Smooth muscle cell (in vitro differentiated cells): ENCODE data around the gene PSMD9. TPM values are rescaled to one million over a fixed set of nuclear protein-coding genes. Genes with fewer than 3 reads are reported as not detected.
A peak's percentile ranks its signal among the peaks of the same experiment; 100 is the strongest.

Source experiments
- DNase-seq: peaks from one replicate; lab custom pipeline; 2025; ENCODE audit not compliant: unreplicated experiment; lab: John Stamatoyannopoulos, UW
- H2AFZ ChIP-seq: fragments of 200-600 bp; sonication (generic); 2 replicates; pipeline ENCODE4 v1.6.0; 2016; ENCODE audit warnings: antibody characterized with exemption, low read depth, mild to moderate bottlenecking
- H3F3A ChIP-seq: fragments of 200-600 bp; sonication (generic); 2 replicates; pipeline ENCODE4 v1.6.0; 2017; ENCODE audit warnings: antibody characterized with exemption, low read depth
- H3K27ac ChIP-seq: fragments of 200-600 bp; sonication (generic); 2 replicates; pipeline ENCODE4 v1.5.1; 2016; ENCODE audit warnings: low read depth, mild to moderate bottlenecking
- H3K27me3 ChIP-seq: fragments of 200-600 bp; sonication (generic); 2 replicates; pipeline ENCODE4 v1.6.1; 2016; ENCODE audit warnings: low read depth, mild to moderate bottlenecking
- H3K36me3 ChIP-seq: fragments of 200-600 bp; sonication (generic); 2 replicates; pipeline ENCODE4 v1.5.1; 2016; ENCODE audit warnings: low read depth
- H3K4me1 ChIP-seq: fragments of 200-600 bp; sonication (generic); 2 replicates; pipeline ENCODE4 v1.5.1; 2016; ENCODE audit warnings: low read depth
- H3K4me2 ChIP-seq: fragments of 200-600 bp; sonication (generic); 2 replicates; pipeline ENCODE4 v1.6.0; 2016; ENCODE audit warnings: mild to moderate bottlenecking
- H3K4me3 ChIP-seq: fragments of 200-600 bp; sonication (generic); 2 replicates; pipeline ENCODE4 v1.5.1; 2016; ENCODE audit warnings: mild to moderate bottlenecking
- H3K79me2 ChIP-seq: fragments of 200-600 bp; sonication (generic); 2 replicates; pipeline ENCODE4 v1.6.0; 2016; ENCODE audit warnings: low read depth, mild to moderate bottlenecking
- H3K9ac ChIP-seq: fragments of 200-600 bp; sonication (generic); 2 replicates; pipeline ENCODE4 v1.6.0; 2016; ENCODE audit warnings: low read depth
- H3K9me3 ChIP-seq: fragments of 200-600 bp; sonication (generic); replicated peaks from 2 replicates; pipeline ENCODE4 v1.5.1; 2016; ENCODE audit warnings: low read depth
- H4K20me1 ChIP-seq: fragments of 200-600 bp; sonication (generic); 2 replicates; pipeline ENCODE4 v1.6.0; 2016; ENCODE audit warnings: low read depth
- CTCF ChIP-seq: fragments of 200-600 bp; sonication (generic); IDR thresholded peaks from 2 replicates; pipeline ENCODE4 v1.5.1; 2017; ENCODE audit warnings: borderline replicate concordance, mild to moderate bottlenecking, antibody characterized with exemption; ENCODE audit not compliant: insufficient read depth, poor library complexity, severe bottlenecking
- WGBS: methylation state at CpG from one replicate; pipeline ENCODE4 v1.1.7; 2016; ENCODE audit warnings: low lambda C conversion rate; 5-methylcytosine and 5-hydroxymethylcytosine counted together
- polyA plus RNA-seq: library from polyadenylated mRNA; unstranded; fragments of >200 nt; fragmentation: Nextera tagmentation; extraction: Ambion mirVana; gene quantifications from 2 replicates; pipeline ENCODE4 v1.2.1, GENCODE V29; 2016
- total RNA-seq: library from RNA; depleted of rRNA; stranded (reverse); fragments of >200 nt; gene quantifications from 2 replicates; pipeline ENCODE4 v1.2.3, GENCODE V29; 2014

The PSMD9 gene
- total and polyA plus RNA-seq, 2 experiments from 2014 or later: 33.9 to 87.7 TPM

GRCh38 chr12:121933522-121934308 lies 45.1 kb downstream of the PSMD9 start:
- no peaks in the 10 kb centered on the region for H3K9me3 ChIP-seq
- no peaks in the 10 kb centered on the region for H3F3A ChIP-seq
- peaks cover 9% of the 10 kb centered on the region for H3K4me1 ChIP-seq
- H2AFZ ChIP-seq: no peak overlapping the region
- WGBS: 66% methylated on average over 17 of the region's 17 CpGs
- no peaks in the 10 kb centered on the region for H3K27me3 ChIP-seq
- TF ChIP-seq CTCF: no peak
- DNase-seq: no peak
- no peaks in the 10 kb centered on the region for H3K36me3 ChIP-seq
- H4K20me1 ChIP-seq: no peaks in the 10 kb centered on the region
- no peaks in the 10 kb centered on the region for H3K79me2 ChIP-seq
- H3K9ac ChIP-seq: no peak overlapping the region
- peak overlapping the region; percentile 44 for H3K4me2 ChIP-seq
- H3K4me3 ChIP-seq: no peak overlapping the region
- peak overlapping the region; percentile 26 for H3K27ac ChIP-seq

GRCh38 chr12:121934309-121934664 lies 45.7 kb downstream of the PSMD9 start:
- no peak for DNase-seq
- WGBS: 86% methylated on average over 2 of the region's 2 CpGs

GRCh38 chr12:121937654-121938053 lies 49.1 kb downstream of the PSMD9 start:
- Histone ChIP-seq H3K9me3 (no peaks in the 10 kb centered on the region), H4K20me1 (no peaks in the 10 kb centered on the region), H3K27me3 (no peaks in the 10 kb centered on the region), H2AFZ (no peak overlapping the region), H3K4me1 (peaks cover 9% of the 10 kb centered on the region), H3F3A (no peaks in the 10 kb centered on the region), H3K27ac (no peak overlapping the region), H3K4me3 (no peak overlapping the region), H3K79me2 (no peaks in the 10 kb centered on the region), H3K36me3 (no peaks in the 10 kb centered on the region), H3K9ac (no peak overlapping the region), H3K4me2 (no peak overlapping the region)
- over 99% methylated on average over 7 of the region's 7 CpGs for whole genome bisulfite sequencing
- no peak for TF ChIP-seq CTCF
- DNase-seq: no peak

More at GRCh38 chr12:121934309-121934664, 45.7 kb downstream of the PSMD9 start:
- H3K36me3 ChIP-seq: no peaks in the 10 kb centered on the region
- peaks cover 9% of the 10 kb centered on the region for H3K4me1 ChIP-seq
- peak overlapping the region; percentile 44 for H3K4me2 ChIP-seq
- no peaks in the 10 kb centered on the region for H3K79me2 ChIP-seq
- H3K27ac ChIP-seq: peak overlapping the region; percentile 26
- H3K27me3 ChIP-seq: no peaks in the 10 kb centered on the region
- no peak for TF ChIP-seq CTCF
- no peak overlapping the region for H3K4me3 ChIP-seq
- no peak overlapping the region for H3K9ac ChIP-seq
- H3F3A ChIP-seq: no peaks in the 10 kb centered on the region
- no peaks in the 10 kb centered on the region for H4K20me1 ChIP-seq
- H3K9me3 ChIP-seq: no peaks in the 10 kb centered on the region
- no peak overlapping the region for H2AFZ ChIP-seq

- no peak for TF ChIP-seq CTCF
- 76% methylated on average over 7 of the region's 7 CpGs for WGBS
Measured at GRCh38 chr12:121939186-121939585, 50.6 kb downstream of the PSMD9 start.

More at GRCh38 chr12:121939186-121939585, 50.6 kb downstream of the PSMD9 start:
- no peaks in the 10 kb centered on the region for H3K9me3 ChIP-seq
- H3F3A ChIP-seq: no peaks in the 10 kb centered on the region
- H4K20me1 ChIP-seq: no peaks in the 10 kb centered on the region
- no peaks in the 10 kb centered on the region for H3K27me3 ChIP-seq
- H3K4me3 ChIP-seq: no peak overlapping the region
- H3K36me3 ChIP-seq: no peaks in the 10 kb centered on the region
- H3K4me2 ChIP-seq: no peak overlapping the region
- H3K4me1 ChIP-seq: no peaks in the 10 kb centered on the region
- DNase-seq: no peak
- no peak overlapping the region for H3K9ac ChIP-seq
- H3K27ac ChIP-seq: no peak overlapping the region
- no peak overlapping the region for H2AFZ ChIP-seq
- H3K79me2 ChIP-seq: no peaks in the 10 kb centered on the region
